Kidney (tissue), 14 donors: ENCODE measurements around the gene MADD. TPM values are rescaled to one million over a fixed set of nuclear protein-coding genes. Genes with fewer than 3 reads are reported as not detected.

Experiments used
- DNase-seq, 5 donors: peaks; one replicate each; pipeline ENCODE4 v3.0.0-alpha.2; 2013 to 2020
- FAIRE-seq: peaks from 2 replicates; lab custom pipeline; 2012; peaks lifted over from hg19 to GRCh38; lab: Jason Lieb, UNC
- H3K27ac ChIP-seq, 2 donors: one replicate each; pipeline ENCODE4 v1.7.0; 2013; ENCODE audit warnings: low read depth in 2 of 2, low read length in 2 of 2, inconsistent platforms in 1 of 2
- H3K27me3 ChIP-seq: one replicate; pipeline ENCODE4 v1.7.1; 2013; ENCODE audit warnings: low read length, inconsistent platforms; ENCODE audit not compliant: control insufficient read depth, insufficient read depth
- H3K36me3 ChIP-seq, 3 donors: one replicate each; pipeline versions ENCODE4 v1.7.0 to v1.7.1; 2013; ENCODE audit warnings: low read length in 3 of 3, control low read depth in 1 of 3, inconsistent platforms in 1 of 3; ENCODE audit not compliant: insufficient read depth in 3 of 3, control insufficient read depth in 2 of 3
- H3K4me1 ChIP-seq, 3 donors: one replicate each; pipeline versions ENCODE4 v1.7.0 to v1.7.1; 2013; ENCODE audit warnings: low read length in 3 of 3, inconsistent platforms in 1 of 3, low read depth in 1 of 3; ENCODE audit not compliant: control insufficient read depth in 2 of 3, insufficient read depth in 2 of 3
- H3K4me3 ChIP-seq, 3 donors: one replicate each; pipeline versions ENCODE4 v1.7.0 to v1.8.1; 2013; ENCODE audit warnings: low read length in 3 of 3, control low read depth in 1 of 3, inconsistent platforms in 1 of 3
- H3K9ac ChIP-seq, 3 donors: one replicate each; pipeline versions ENCODE4 v1.7.0 to v1.7.1; 2013; ENCODE audit warnings: low read length in 3 of 3, control low read depth in 1 of 3, inconsistent platforms in 1 of 3
- H3K9me3 ChIP-seq, 3 donors: one replicate each; pipeline versions ENCODE4 v1.7.0 to v1.7.1; 2013; ENCODE audit warnings: low read length in 3 of 3, control low read depth in 1 of 3, inconsistent platforms in 1 of 3; ENCODE audit not compliant: control insufficient read depth in 2 of 3, insufficient read depth in 1 of 3
- intact Hi-C: fragments of 100-400 bp; cut with DNase I; formaldehyde crosslinking; loops from one replicate; pipeline ENCODE4 v1.11.1; 2022
- polyA plus RNA-seq: library from polyadenylated mRNA; stranded (reverse); fragments of 350-450 nt; fragmentation: Illumina TruSeq; extraction: RNeasy Lipid Tissue Mini Kit (QIAGEN cat#74804); gene quantifications from one replicate; pipeline ENCODE4 v1.2.3, GENCODE V29; 2014; ENCODE audit warnings: low read depth, low replicate concordance; ENCODE audit not compliant: insufficient read depth
- total RNA-seq: library from RNA; stranded (reverse); fragmentation: NEBNext Ultra II Directional; extraction: Animal tissue kit (Norgen Biotek cat#: 25700); gene quantifications from one replicate; pipeline ENCODE4 v1.2.1, GENCODE V29; 2021
- TF ChIP-seq, protein P1 (sequence below): IDR thresholded peaks from 3 replicates; pipeline ENCODE4 v1.5.1; 2012; ENCODE audit warnings: mild to moderate bottlenecking, moderate library complexity, borderline replicate concordance; ENCODE audit not compliant: insufficient read depth; ENCODE audit errors: extremely low read depth
- donor health status: control.
- donor health status: control.
- donor health status: control.
- donor health status: control.
- donor health status: control.
- donor health status: DM: yes; HTN: yes; CAD: no.
- donor health status: Normal renal cell carcinoma (clear cell type).

The MADD gene
- total and polyA plus RNA-seq, 2 donors from 2014 or later, result 19.0 to 39.2 TPM

DNA sequence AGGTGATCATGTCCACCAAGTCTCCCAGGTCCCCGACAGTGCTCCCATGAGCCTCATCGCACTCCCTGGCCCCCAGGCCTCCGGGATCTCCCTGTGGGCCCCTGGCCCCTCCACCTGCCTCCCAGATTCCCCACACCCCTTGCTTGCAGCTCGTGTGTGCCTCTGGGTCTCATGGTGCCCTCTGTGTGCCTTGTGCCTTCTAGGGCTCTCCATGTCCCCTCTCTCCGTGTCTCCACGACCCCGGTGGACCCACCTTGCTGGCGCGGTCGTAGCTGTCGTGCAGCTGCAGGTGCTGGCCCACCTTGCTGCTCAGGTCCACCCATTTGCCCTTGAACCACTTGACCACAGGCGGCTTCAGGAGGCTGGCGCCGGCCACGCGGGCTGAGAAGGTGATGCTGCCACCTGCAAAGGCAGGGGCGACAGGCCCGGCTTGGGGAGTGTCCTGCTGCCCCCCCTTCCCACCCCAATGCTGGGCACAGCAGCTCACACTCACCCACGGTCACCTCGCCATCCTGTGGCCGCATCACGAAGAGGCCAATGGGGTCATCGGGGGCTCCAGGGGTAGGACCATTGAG lies 79.7 kb downstream of the MADD start:
- no peak overlapping the region for H3K27ac ChIP-seq
- H3K4me1 ChIP-seq, result peaks cover 0 to 2% (median 0%) of the 10 kb centered on the region in 3 donors
- H3K9ac ChIP-seq, result no peak overlapping the region
- intact Hi-C loops, result no loop called here
- H3K36me3 ChIP-seq, result no peaks in the 10 kb centered on the region
- H3K9me3 ChIP-seq, result no peaks in the 10 kb centered on the region
- no peak overlapping the region for H3K4me3 ChIP-seq
- FAIRE-seq, result no peak
- DNase-seq, result peak in 1 of 5 donors; percentile 37
- no peaks in the 10 kb centered on the region for H3K27me3 ChIP-seq
- TF ChIP-seq, protein P1, sequence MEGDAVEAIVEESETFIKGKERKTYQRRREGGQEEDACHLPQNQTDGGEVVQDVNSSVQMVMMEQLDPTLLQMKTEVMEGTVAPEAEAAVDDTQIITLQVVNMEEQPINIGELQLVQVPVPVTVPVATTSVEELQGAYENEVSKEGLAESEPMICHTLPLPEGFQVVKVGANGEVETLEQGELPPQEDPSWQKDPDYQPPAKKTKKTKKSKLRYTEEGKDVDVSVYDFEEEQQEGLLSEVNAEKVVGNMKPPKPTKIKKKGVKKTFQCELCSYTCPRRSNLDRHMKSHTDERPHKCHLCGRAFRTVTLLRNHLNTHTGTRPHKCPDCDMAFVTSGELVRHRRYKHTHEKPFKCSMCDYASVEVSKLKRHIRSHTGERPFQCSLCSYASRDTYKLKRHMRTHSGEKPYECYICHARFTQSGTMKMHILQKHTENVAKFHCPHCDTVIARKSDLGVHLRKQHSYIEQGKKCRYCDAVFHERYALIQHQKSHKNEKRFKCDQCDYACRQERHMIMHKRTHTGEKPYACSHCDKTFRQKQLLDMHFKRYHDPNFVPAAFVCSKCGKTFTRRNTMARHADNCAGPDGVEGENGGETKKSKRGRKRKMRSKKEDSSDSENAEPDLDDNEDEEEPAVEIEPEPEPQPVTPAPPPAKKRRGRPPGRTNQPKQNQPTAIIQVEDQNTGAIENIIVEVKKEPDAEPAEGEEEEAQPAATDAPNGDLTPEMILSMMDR, result no peak

DNA sequence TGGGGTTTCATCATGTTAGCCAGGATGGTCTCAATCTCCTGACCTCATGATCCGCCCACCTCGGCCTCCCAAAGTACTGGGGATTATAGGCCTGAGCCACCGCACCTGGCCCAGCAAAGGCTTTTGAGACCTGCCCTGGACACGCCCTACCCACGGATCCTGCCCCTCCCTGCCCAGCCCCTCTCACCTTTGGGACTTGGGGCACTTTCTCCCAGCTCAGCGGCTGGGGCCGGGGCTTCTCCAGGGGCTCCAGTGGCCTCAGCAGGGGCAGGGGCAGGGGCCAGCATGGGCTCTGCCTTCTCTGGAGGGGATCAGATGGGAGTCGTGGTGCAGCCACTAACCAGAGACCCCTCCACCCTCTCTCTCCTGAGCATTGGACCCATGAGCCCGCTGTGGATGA lies 80.4 kb downstream of the MADD start:
- DNase-seq (no peak), FAIRE-seq (no peak)
- no peaks in the 10 kb centered on the region for H3K27me3 ChIP-seq
- intact Hi-C loops, result no loop called here
- peaks cover 0 to 2% (median 0%) of the 10 kb centered on the region in 3 donors for H3K4me1 ChIP-seq
- TF ChIP-seq, protein P1, result no peak
- H3K9ac ChIP-seq, result no peak overlapping the region
- H3K4me3 ChIP-seq, result no peak overlapping the region
- no peaks in the 10 kb centered on the region for H3K36me3 ChIP-seq
- no peaks in the 10 kb centered on the region for H3K9me3 ChIP-seq
- H3K27ac ChIP-seq, result no peak overlapping the region

DNA sequence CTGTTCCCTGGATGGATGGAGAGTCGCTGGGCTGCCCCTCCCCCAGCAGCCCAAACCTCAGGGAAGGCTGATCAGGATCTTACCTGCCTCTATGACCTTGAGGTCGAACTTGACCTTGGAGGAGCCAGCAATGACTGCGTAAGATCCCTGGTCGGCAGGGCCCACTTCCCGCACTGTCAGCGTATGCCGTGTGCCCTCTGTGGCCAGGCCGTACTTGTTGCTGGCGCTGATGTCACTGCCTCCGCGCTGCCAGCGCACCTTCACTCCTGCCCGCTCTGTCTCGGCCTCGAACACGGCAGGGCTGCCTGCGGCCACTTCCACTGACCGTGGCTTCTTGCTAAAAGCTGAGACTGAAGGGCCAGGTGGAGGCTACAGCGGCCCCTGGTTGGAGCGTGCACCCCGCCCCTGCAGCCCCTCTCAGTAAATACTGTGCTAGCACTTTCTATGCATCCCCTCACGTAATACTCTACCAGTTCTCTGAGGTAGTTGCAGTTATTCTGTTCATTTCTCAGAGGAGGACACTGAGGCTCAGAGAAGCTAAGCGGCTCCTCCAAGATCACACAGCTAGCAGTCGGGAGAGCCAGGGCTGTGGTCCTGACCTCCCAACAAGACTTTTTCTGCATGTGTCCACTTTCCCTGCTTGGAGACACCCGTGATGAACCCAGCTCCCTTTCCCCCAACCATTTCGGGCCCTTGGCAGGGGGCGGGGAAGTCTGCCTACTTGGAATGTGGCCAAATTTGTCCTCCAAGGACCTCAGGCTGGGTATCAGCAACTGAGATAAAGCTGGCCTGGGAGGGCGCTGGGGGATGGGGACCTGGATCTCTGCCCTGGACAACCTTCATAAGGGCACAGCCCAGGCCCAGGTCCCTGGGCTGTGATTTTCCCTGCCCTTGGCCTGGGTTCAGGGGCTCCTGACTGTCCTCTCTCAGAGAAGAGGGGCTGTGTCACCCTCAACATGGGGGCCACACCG lies 81.5 kb downstream of the MADD start:
- Histone ChIP-seq H3K4me3 (no peak overlapping the region), H3K9me3 (no peaks in the 10 kb centered on the region), H3K27me3 (no peaks in the 10 kb centered on the region), H3K36me3 (no peaks in the 10 kb centered on the region), H3K4me1 (peaks cover 0 to 7% (median 0%) of the 10 kb centered on the region in 3 donors), H3K27ac (no peak overlapping the region), H3K9ac (no peak overlapping the region)
- DNase-seq, result no peak
- TF ChIP-seq, protein P1, result no peak
- FAIRE-seq, result no peak
- intact Hi-C loops, result no loop called here
